ENCODE measurements around the gene SAA4.

DNA sequence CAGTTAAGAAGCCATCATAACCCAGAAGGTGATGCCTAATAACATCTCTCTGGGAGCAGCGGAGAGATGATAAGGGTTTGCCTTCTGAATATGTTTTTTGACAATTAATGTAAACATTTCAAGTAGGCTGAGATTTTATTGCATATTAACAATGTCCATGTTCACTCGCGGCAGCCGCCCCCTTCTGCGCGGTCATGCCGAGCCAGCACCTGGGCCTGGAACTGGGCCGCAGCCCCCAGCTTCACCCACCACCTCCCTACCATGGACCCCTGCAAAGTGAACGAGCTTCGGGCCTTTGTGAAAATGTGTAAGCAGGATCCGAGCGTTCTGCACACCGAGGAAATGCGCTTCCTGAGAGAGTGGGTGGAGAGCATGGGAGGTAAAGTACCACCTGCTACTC, 25.1 kb upstream of the SAA4 start:
- TF ChIP-seq EZH2 (IDR thresholded peaks at IDR 0.05; ENCODE audit: insufficient read depth, poor library complexity, severe bottlenecking): no peak
- no peak for TF ChIP-seq EZH2phosphoT487 (IDR thresholded peaks at IDR 0.05; ENCODE audit: insufficient read depth, low read depth)
